ENCODE measurements around the gene KLF7.

Gene KLF7

GRCh38 chr2:207085110-207085509 is 80.6 kb downstream of the KLF7 start:
- TF ChIP-seq EZH2phosphoT487 (conservative IDR thresholded peaks at IDR 0.05; ENCODE audit: low read length) (no peak), CTCF (IDR thresholded peaks at IDR 0.05; ENCODE audit: insufficient read depth, low read length, poor library complexity, severe bottlenecking) (no peak)

GRCh38 chr2:207083361-207084110 is 82.2 kb downstream of the KLF7 start:
- Histone ChIP-seq H3K4me3 (ENCODE audit: insufficient read depth, low read length, poor library complexity, severe bottlenecking) (no peak overlapping the region), H4K20me1 (ENCODE audit: low read depth, low read length) (no peaks in the 10 kb centered on the region), H3K36me3 (ENCODE audit: low read length) (no peaks in the 10 kb centered on the region), H3K9me2 (replicated peaks; ENCODE audit: insufficient read depth, low read length) (no peaks in the 10 kb centered on the region; the same call in 1 of the 2 replicates), H3F3A (ENCODE audit: insufficient read depth) (no peaks in the 10 kb centered on the region), H3K9me3 (ENCODE audit: insufficient read depth, low read length) (no peaks in the 10 kb centered on the region), H3K9ac (ENCODE audit: low read length) (no peak overlapping the region), H2AFZ (ENCODE audit: low read depth, low read length, severe bottlenecking) (no peak overlapping the region), H3K27me3 (ENCODE audit: low read length) (no peaks in the 10 kb centered on the region), H3K27ac (ENCODE audit: low read depth, low read length) (no peak overlapping the region), H3K4me2 (ENCODE audit: low read depth, low read length, poor library complexity, severe bottlenecking) (no peak overlapping the region), H3K79me2 (ENCODE audit: insufficient read depth, low read length) (no peaks in the 10 kb centered on the region)
- TF ChIP-seq CTCF (IDR thresholded peaks at IDR 0.05; ENCODE audit: insufficient read depth, low read length, poor library complexity, severe bottlenecking), result no peak
- no peak for TF ChIP-seq EZH2phosphoT487 (conservative IDR thresholded peaks at IDR 0.05; ENCODE audit: low read length)

More at GRCh38 chr2:207085110-207085509, 80.6 kb downstream of the KLF7 start:
- Histone ChIP-seq H3K9ac (ENCODE audit: low read length) (no peak overlapping the region), H3K27ac (ENCODE audit: low read depth, low read length) (no peak overlapping the region), H3K27me3 (ENCODE audit: low read length) (no peaks in the 10 kb centered on the region), H3K4me2 (ENCODE audit: low read depth, low read length, poor library complexity, severe bottlenecking) (no peak overlapping the region), H3K79me2 (ENCODE audit: insufficient read depth, low read length) (no peaks in the 10 kb centered on the region), H3K4me3 (ENCODE audit: insufficient read depth, low read length, poor library complexity, severe bottlenecking) (no peak overlapping the region), H3K9me3 (ENCODE audit: insufficient read depth, low read length) (no peaks in the 10 kb centered on the region), H3K36me3 (ENCODE audit: low read length) (no peaks in the 10 kb centered on the region), H3F3A (ENCODE audit: insufficient read depth) (no peaks in the 10 kb centered on the region), H4K20me1 (ENCODE audit: low read depth, low read length) (no peaks in the 10 kb centered on the region), H3K9me2 (replicated peaks; ENCODE audit: insufficient read depth, low read length) (no peaks in the 10 kb centered on the region; the same call in 1 of the 2 replicates), H2AFZ (ENCODE audit: low read depth, low read length, severe bottlenecking) (no peak overlapping the region)

GRCh38 chr2:207082619-207083018 is 83.1 kb downstream of the KLF7 start:
- H4K20me1 ChIP-seq (ENCODE audit: low read depth, low read length), result no peaks in the 10 kb centered on the region
- no peak overlapping the region for H3K9ac ChIP-seq (ENCODE audit: low read length)
- no peaks in the 10 kb centered on the region for H3K27me3 ChIP-seq (ENCODE audit: low read length)
- TF ChIP-seq EZH2phosphoT487 (conservative IDR thresholded peaks at IDR 0.05; ENCODE audit: low read length) (no peak), CTCF (IDR thresholded peaks at IDR 0.05; ENCODE audit: insufficient read depth, low read length, poor library complexity, severe bottlenecking) (no peak)
- H3K4me3 ChIP-seq (ENCODE audit: insufficient read depth, low read length, poor library complexity, severe bottlenecking), result no peak overlapping the region
- H3F3A ChIP-seq (ENCODE audit: insufficient read depth), result no peaks in the 10 kb centered on the region
- no peak overlapping the region for H3K27ac ChIP-seq (ENCODE audit: low read depth, low read length)
- no peaks in the 10 kb centered on the region for H3K79me2 ChIP-seq (ENCODE audit: insufficient read depth, low read length)
- no peaks in the 10 kb centered on the region for H3K9me3 ChIP-seq (ENCODE audit: insufficient read depth, low read length)
- H2AFZ ChIP-seq (ENCODE audit: low read depth, low read length, severe bottlenecking), result no peak overlapping the region
- H3K36me3 ChIP-seq (ENCODE audit: low read length), result no peaks in the 10 kb centered on the region
- no peak overlapping the region for H3K4me2 ChIP-seq (ENCODE audit: low read depth, low read length, poor library complexity, severe bottlenecking)
- H3K9me2 ChIP-seq (replicated peaks; ENCODE audit: insufficient read depth, low read length), result no peaks in the 10 kb centered on the region; the same call in 1 of the 2 replicates
